Upper lobe of left lung (tissue), 6 donors: ENCODE data around the gene PTPN5. TPM values are rescaled to one million over a fixed set of nuclear protein-coding genes. Genes with fewer than 3 reads are reported as not detected.

Experiments
- ATAC-seq, 2 donors: fragments of 200-7000 bp; cut with Tn5 transposase; one replicate each; pipeline ENCODE4 v1.9.1; 2022; ENCODE audit warnings: mild to moderate bottlenecking in 2 of 2, moderate library complexity in 2 of 2; ENCODE audit not compliant: low FRiP score in 2 of 2
- DNase-seq, 2 donors: peaks; one replicate each; pipeline ENCODE4 v3.0.0-alpha.2; 2019 to 2020
- H3K27ac ChIP-seq, 4 donors: fragments of 200-600 bp; sonication (generic); one replicate each; pipeline ENCODE4 v1.5.1; 2016 to 2019
- H3K27me3 ChIP-seq, 4 donors: fragments of 200-600 bp; sonication (generic); one replicate each; pipeline ENCODE4 v1.5.1; 2017 to 2019
- H3K36me3 ChIP-seq, 4 donors: fragments of 200-600 bp; sonication (generic); one replicate each; pipeline ENCODE4 v1.5.1; 2016 to 2019
- H3K4me1 ChIP-seq, 4 donors: fragments of 200-600 bp; sonication (generic); one replicate each; pipeline ENCODE4 v1.5.1; 2018 to 2019
- H3K4me3 ChIP-seq, 4 donors: fragments of 200-600 bp; sonication (generic); one replicate each; pipeline ENCODE4 v1.5.1; 2017 to 2019; ENCODE audit warnings: mild to moderate bottlenecking in 2 of 4, moderate library complexity in 1 of 4
- H3K9me3 ChIP-seq, 4 donors: fragments of 200-600 bp; sonication (generic); one replicate each; pipeline ENCODE4 v1.5.1; 2018 to 2019
- CTCF ChIP-seq, 6 experiments: fragments of 450-650 bp in 4 of 6; fragments of 200-600 bp in 2 of 6; sonication (generic) in 2 of 6; IDR thresholded peaks; one replicate each; pipeline ENCODE4 v1.5.1; 2016 to 2019; ENCODE audit warnings: antibody characterized with exemption in 6 of 6
- EP300 ChIP-seq, 4 donors: sonication (generic); formaldehyde crosslinking; IDR thresholded peaks; one replicate each; pipeline ENCODE4 v1.5.1; 2017; ENCODE audit warnings: antibody characterized with exemption in 4 of 4, control low read depth in 2 of 4
- POLR2A ChIP-seq, 4 donors: fragments of 450-650 bp; IDR thresholded peaks; one replicate each; pipeline ENCODE4 v1.5.1; 2016 to 2017; ENCODE audit warnings: antibody characterized with exemption in 4 of 4, mild to moderate bottlenecking in 2 of 4
- POLR2AphosphoS5 ChIP-seq, 2 donors: sonication (generic); formaldehyde crosslinking; IDR thresholded peaks; one replicate each; pipeline ENCODE4 v1.5.1; 2017; ENCODE audit warnings: antibody characterized with exemption in 2 of 2
- WGBS, 2 donors: methylation state at CpG; one replicate each; pipeline ENCODE4 v1.1.5; 2017 to 2018; 5-methylcytosine and 5-hydroxymethylcytosine counted together
- total RNA-seq, 6 donors: library from RNA; depleted of rRNA in 4 of 6; stranded (reverse); fragments of >200 nt in 4 of 6; gene quantifications; one replicate each; pipeline versions ENCODE4 v1.1.0 to v1.2.1, GENCODE V29; 2016 to 2021
- donor health status: DM: no; HTN: no; CAD: no; lungs with moderate emphysema.
- donor health status: DM: no; HTN: yes; CAD: no; lungs with severe emphysema.

PTPN5 gene
- total RNA-seq, 6 donors from 2014 or later = 0.31 to 1.8 (median 1.0) TPM; not detected in 2

- no peaks in the 10 kb centered on the region for H3K27me3 ChIP-seq
- no peaks in the 10 kb centered on the region for H3K36me3 ChIP-seq
- H3K4me3 ChIP-seq = no peak overlapping the region
- no peaks in the 10 kb centered on the region for H3K9me3 ChIP-seq
- no peak overlapping the region for H3K27ac ChIP-seq
- WGBS, 2 donors = 84 to 86% methylated on average over 6 of the region's 6 CpGs
- DNase-seq = no peak
- no peaks in the 10 kb centered on the region for H3K4me1 ChIP-seq
- TF ChIP-seq POLR2AphosphoS5 (IDR thresholded peaks at IDR 0.05) (no peak), CTCF (IDR thresholded peaks at IDR 0.05) (no peak), EP300 (IDR thresholded peaks at IDR 0.05) (no peak), POLR2A (IDR thresholded peaks at IDR 0.05) (no peak)
- no peak for ATAC-seq
Measured at GRCh38 chr11:18745251-18745650, 46.3 kb downstream of the PTPN5 start.

GRCh38 chr11:18743900-18744514 is 47.6 kb downstream of the PTPN5 start:
- WGBS, 2 donors = 85 to 90% methylated on average over 9 to 15 of the region's 15 CpGs
- H3K4me1 ChIP-seq = no peaks in the 10 kb centered on the region
- H3K4me3 ChIP-seq = no peak overlapping the region
- H3K36me3 ChIP-seq = no peaks in the 10 kb centered on the region
- no peaks in the 10 kb centered on the region for H3K27me3 ChIP-seq
- TF ChIP-seq POLR2AphosphoS5 (IDR thresholded peaks at IDR 0.05) = no peak
- no peak for TF ChIP-seq CTCF (IDR thresholded peaks at IDR 0.05)
- TF ChIP-seq POLR2A (IDR thresholded peaks at IDR 0.05) = no peak
- no peak for TF ChIP-seq EP300 (IDR thresholded peaks at IDR 0.05)
- H3K9me3 ChIP-seq = no peaks in the 10 kb centered on the region
- DNase-seq (peak in 1 of 2 donors; percentile 67), ATAC-seq (no peak)
- no peak overlapping the region for H3K27ac ChIP-seq

GRCh38 chr11:18743365-18743764 is 48.2 kb downstream of the PTPN5 start:
- H3K36me3 ChIP-seq = no peaks in the 10 kb centered on the region
- ATAC-seq (no peak), DNase-seq (peak in 1 of 2 donors; percentile 60)
- no peak for TF ChIP-seq CTCF (IDR thresholded peaks at IDR 0.05)
- no peaks in the 10 kb centered on the region for H3K9me3 ChIP-seq
- no peaks in the 10 kb centered on the region for H3K4me1 ChIP-seq
- H3K4me3 ChIP-seq = no peak overlapping the region
- WGBS, 2 donors = 87 to 93% methylated on average over 5 to 10 of the region's 10 CpGs
- no peak overlapping the region for H3K27ac ChIP-seq
- H3K27me3 ChIP-seq = no peaks in the 10 kb centered on the region

GRCh38 chr11:18741783-18742182 is 49.8 kb downstream of the PTPN5 start:
- Histone ChIP-seq H3K4me1 (no peaks in the 10 kb centered on the region), H3K4me3 (no peak overlapping the region), H3K36me3 (no peaks in the 10 kb centered on the region), H3K9me3 (no peaks in the 10 kb centered on the region), H3K27me3 (no peaks in the 10 kb centered on the region), H3K27ac (no peak overlapping the region)
- ATAC-seq (no peak), DNase-seq (no peak)
- 93% methylated on average over 3 of the region's 3 CpGs for WGBS, 2 donors
- TF ChIP-seq CTCF (IDR thresholded peaks at IDR 0.05) (no peak), POLR2A (IDR thresholded peaks at IDR 0.05) (no peak), POLR2AphosphoS5 (IDR thresholded peaks at IDR 0.05) (no peak), EP300 (IDR thresholded peaks at IDR 0.05) (no peak)

- no peak overlapping the region for H3K27ac ChIP-seq
- no peak for TF ChIP-seq POLR2A (IDR thresholded peaks at IDR 0.05)
- no peak for TF ChIP-seq POLR2AphosphoS5 (IDR thresholded peaks at IDR 0.05)
- no peak for TF ChIP-seq EP300 (IDR thresholded peaks at IDR 0.05)
- no peak for TF ChIP-seq CTCF (IDR thresholded peaks at IDR 0.05)
- no peak for ATAC-seq
- no peaks in the 10 kb centered on the region for H3K4me1 ChIP-seq
- H3K9me3 ChIP-seq = no peaks in the 10 kb centered on the region
- no peak overlapping the region for H3K4me3 ChIP-seq
- no peaks in the 10 kb centered on the region for H3K27me3 ChIP-seq
- no peaks in the 10 kb centered on the region for H3K36me3 ChIP-seq
- 76% methylated on average over 4 of the region's 4 CpGs; no CpG with 5 or more reads in 1 of the 2 donors for WGBS, 2 donors
- no peak for DNase-seq
Measured at GRCh38 chr11:18739685-18740084, 51.9 kb downstream of the PTPN5 start.
